Prostate gland (tissue), 2 donors: ENCODE measurements around the gene NOTO.
"Not testable (repeated sequence)": the region's sequence is repeated elsewhere in the genome, so short reads cannot be mapped to it uniquely, and the experiment has no call there.

ENCODE experiments used
- CTCF ChIP-seq, 4 experiments: fragments of 200-600 bp in 2 of 4; fragments of 450-650 bp in 2 of 4; sonication (generic) in 2 of 4; IDR thresholded peaks; 1 replicate in 3 of 4; 2 replicates in 1 of 4; pipeline ENCODE4 v1.5.1; 2016 to 2019; ENCODE audit warnings: antibody characterized with exemption in 4 of 4, mild to moderate bottlenecking in 2 of 4, moderate library complexity in 2 of 4
- POLR2A ChIP-seq: fragments of 450-650 bp; IDR thresholded peaks from one replicate; pipeline ENCODE4 v1.6.1; 2016; ENCODE audit warnings: antibody characterized with exemption, mild to moderate bottlenecking

DNA sequence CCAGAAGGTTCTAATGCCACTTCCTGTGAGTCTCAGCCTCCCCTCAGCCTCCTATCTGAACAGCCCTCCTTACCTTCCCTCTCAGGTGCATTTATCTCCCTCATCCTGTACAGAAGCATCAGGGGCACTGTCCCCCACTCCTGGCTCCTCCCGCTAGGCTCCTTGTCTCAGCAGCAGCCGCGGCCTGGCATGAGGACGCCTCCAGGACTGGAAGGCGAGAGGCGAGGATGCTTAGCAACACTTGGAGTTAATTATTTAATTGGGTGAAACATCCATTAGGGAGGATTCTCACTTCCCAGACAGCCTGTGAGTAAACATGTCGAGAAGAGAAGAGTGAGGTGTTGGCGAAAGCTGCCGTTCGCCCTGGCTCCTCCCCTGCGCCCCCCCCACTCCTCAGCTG is 36.4 kb upstream of the NOTO start:
- not testable (repeated sequence) for TF ChIP-seq POLR2A; CTCF (IDR thresholded peaks at IDR 0.05)
